ENCODE results near the gene HRC.

DNA sequence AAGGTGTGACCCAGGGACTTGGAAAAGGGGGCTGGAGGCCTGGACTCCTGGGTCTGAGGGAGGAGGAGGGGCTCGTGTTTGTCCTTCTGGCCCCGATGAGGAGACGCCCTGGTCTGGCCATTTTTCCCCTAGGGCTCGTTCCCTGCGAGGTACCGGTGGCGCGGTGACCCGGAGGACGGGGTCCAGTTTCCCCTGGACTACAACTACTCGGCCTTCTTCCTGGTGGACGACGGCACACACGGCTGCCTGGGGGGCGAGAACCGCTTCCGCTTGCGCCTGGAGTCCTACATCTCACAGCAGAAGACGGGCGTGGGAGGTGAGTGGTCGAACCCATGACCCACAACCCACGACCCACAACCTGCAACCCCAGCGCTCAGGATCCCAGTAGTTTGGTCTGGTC lies 13.2 kb upstream of the HRC start:
- TF ChIP-seq GATA1 (IDR thresholded peaks at IDR 0.05; ENCODE audit: low read depth, low read length) (no peak), POLR2A (IDR thresholded peaks at IDR 0.05; ENCODE audit: low read length) (no peak)
